GM12878 (cell line): ENCODE measurements around the gene SSNA1. TPM values are rescaled to one million over a fixed set of nuclear protein-coding genes. Genes with fewer than 3 reads are reported as not detected.
A peak's percentile ranks its signal among the peaks of the same experiment; 100 is the strongest.

Experiments
- ATAC-seq: fragments of 200-7000 bp; cut with Tn5 transposase; 3 replicates; pipeline ENCODE4 v1.9.1; 2020; ENCODE audit warnings: mild to moderate bottlenecking, moderate library complexity
- BruUV-seq: library from RNA; stranded (reverse); fragments of 400-500 nt; replicated peaks from 2 replicates; lab custom pipeline; 2021; lab: Mats Ljungman, UMichigan
- CTCF ChIA-PET: fragments of 300-600 bp; sonication (Branson Sonifier 250); formaldehyde crosslinking; extraction: SDS; loops from one replicate; lab custom pipeline; 2021; ENCODE audit warnings: inconsistent platforms; lab: Yijun Ruan, JAX
- POLR2A ChIA-PET: fragments of 350-600 bp; formaldehyde crosslinking; extraction: SDS; loops from one replicate; lab custom pipeline; 2021; ENCODE audit warnings: inconsistent platforms; lab: Charles Lee
- RAD21 ChIA-PET: fragments of 300-600 bp; sonication (Branson Sonifier 250); formaldehyde crosslinking; loops from one replicate; lab custom pipeline; 2023; ENCODE audit warnings: antibody characterized with exemption; ENCODE audit not compliant: unreplicated experiment; lab: Charles Lee
- SMC1A ChIA-PET: fragments of 300-600 bp; sonication (Branson Sonifier 250); formaldehyde crosslinking; loops from one replicate; lab custom pipeline; 2023; ENCODE audit not compliant: unreplicated experiment, uncharacterized antibody; lab: Charles Lee
- DNase-seq: peaks from one replicate; pipeline ENCODE4 v3.0.0-alpha.2; 2011; ENCODE audit warnings: low read depth, low spot score
- FAIRE-seq: peaks from 3 replicates; lab custom pipeline; 2011; peaks lifted over from hg19 to GRCh38; lab: Jason Lieb, UNC
- H2AFZ ChIP-seq: 2 replicates; pipeline ENCODE4 v1.6.0; 2011; ENCODE audit warnings: low read depth, low read length, control low read depth; ENCODE audit not compliant: control insufficient read depth
- H3K27ac ChIP-seq: 2 replicates; pipeline ENCODE4 v1.5.1; 2011; ENCODE audit warnings: control low read depth; ENCODE audit not compliant: control insufficient read depth, insufficient read depth
- H3K27me3 ChIP-seq, 2 experiments: replicated peaks in 1 of 2; 2 replicates each; pipeline versions ENCODE4 v1.6.0 to v1.6.1; 2011; ENCODE audit warnings: low read length in 1 of 2; ENCODE audit not compliant: control insufficient read depth in 2 of 2, insufficient read depth in 2 of 2
- H3K36me3 ChIP-seq, 2 experiments: 2 replicates each; pipeline ENCODE4 v1.5.1; 2011; ENCODE audit warnings: low read length in 1 of 2; ENCODE audit not compliant: control insufficient read depth in 2 of 2, insufficient read depth in 2 of 2
- H3K4me1 ChIP-seq: 2 replicates; pipeline ENCODE4 v1.6.1; 2011; ENCODE audit warnings: mild to moderate bottlenecking, low read length, moderate library complexity, mixed read lengths; ENCODE audit not compliant: control insufficient read depth, insufficient read depth
- H3K4me2 ChIP-seq: 2 replicates; pipeline ENCODE4 v1.6.0; 2011; ENCODE audit warnings: control low read depth; ENCODE audit not compliant: control insufficient read depth, insufficient read depth
- H3K4me3 ChIP-seq: fragments of 200-600 bp; sonication (generic); 2 replicates; pipeline ENCODE4 v1.5.1; 2016
- H3K79me2 ChIP-seq: 2 replicates; pipeline ENCODE4 v1.6.0; 2011; ENCODE audit warnings: low read length; ENCODE audit not compliant: control insufficient read depth, insufficient read depth
- H3K9ac ChIP-seq: 2 replicates; pipeline ENCODE4 v1.8.0; 2011; ENCODE audit warnings: low read length, control low read depth, mixed read lengths; ENCODE audit not compliant: control insufficient read depth, insufficient read depth
- H3K9me3 ChIP-seq: replicated peaks from 3 replicates; pipeline ENCODE4 v1.5.1; 2011; ENCODE audit warnings: mild to moderate bottlenecking, low read length; ENCODE audit not compliant: control insufficient read depth, insufficient read depth
- H4K20me1 ChIP-seq: 2 replicates; pipeline ENCODE4 v1.6.0; 2011; ENCODE audit not compliant: control insufficient read depth, insufficient read depth
- MEF2B ChIP-seq: fragments of 450-650 bp; IDR thresholded peaks from 2 replicates; pipeline ENCODE4 v1.6.1; 2018; ENCODE audit warnings: mild to moderate bottlenecking, moderate library complexity; ENCODE audit not compliant: partially characterized antibody, poor library complexity, severe bottlenecking
- NR2C2 ChIP-seq: IDR thresholded peaks from 2 replicates; pipeline ENCODE4 v1.6.1; 2011; ENCODE audit warnings: borderline replicate concordance, low read depth; ENCODE audit not compliant: control insufficient read depth, insufficient read length
- ZBTB33 ChIP-seq: fragments of 450-650 bp; IDR thresholded peaks from 2 replicates; pipeline ENCODE4 v1.6.1; 2017; ENCODE audit warnings: mild to moderate bottlenecking
- WGBS: methylation state at CpG from one replicate; pipeline ENCODE4 v1.1.6; 2016; ENCODE audit warnings: low lambda C conversion rate; ENCODE audit not compliant: insufficient replicate concordance, insufficient coverage; ENCODE audit errors: missing lambda C conversion rate; 5-methylcytosine and 5-hydroxymethylcytosine counted together
- in situ Hi-C: fragments of 300-500 bp; cut with MboI; formaldehyde crosslinking; loops from 9 replicates; pipeline ENCODE4 v1.14.3; 2018; ENCODE audit warnings: mixed read lengths
- intact Hi-C: fragments of 100-400 bp; cut with micrococcal nuclease; formaldehyde crosslinking; loops from one replicate; pipeline ENCODE4 v1.14.2; 2022; ENCODE audit not compliant: unreplicated experiment
- polyA plus RNA-seq, 11 experiments: library from polyadenylated mRNA; depleted of rRNA in 4 of 11; unstranded in 6 of 11; stranded (reverse) in 5 of 11; fragments of >200 nt; fragmentation: Nextera tagmentation in 4 of 11; fragmentation: Illumina TruSeq in 1 of 11; extraction: Ambion mirVana in 4 of 11; extraction: Trizol in 1 of 11; gene quantifications; 1 replicate in 1 of 11; 2 replicates in 10 of 11; pipeline versions ENCODE4 v1.2.1 to v1.2.3, GENCODE V29; 2011 to 2016; ENCODE audit warnings: inconsistent platforms in 2 of 11, missing spikeins in 2 of 11, low read depth in 1 of 11
- total RNA-seq, 4 experiments: library from RNA; depleted of rRNA in 3 of 4; stranded (reverse); fragments of >200 nt in 3 of 4; fragmentation: Illumina TruSeq in 1 of 4; extraction: Trizol in 1 of 4; gene quantifications; 2 replicates each; pipeline versions ENCODE4 v1.2.1 to v1.2.3, GENCODE V29; 2013 to 2021
- TF ChIP-seq, protein P1 (sequence below): fragments of 450-650 bp; formaldehyde crosslinking; IDR thresholded peaks from 2 replicates; pipeline ENCODE4 v1.5.0; 2022; ENCODE audit warnings: mild to moderate bottlenecking, missing genetic modification characterization

Gene SSNA1
- total and polyA plus RNA-seq, 10 of the 15 experiments (the other 5 are each of a cell fraction or from before 2014, with no cell fraction given) = 0.63 to 139 (median 78.0) TPM

DNA sequence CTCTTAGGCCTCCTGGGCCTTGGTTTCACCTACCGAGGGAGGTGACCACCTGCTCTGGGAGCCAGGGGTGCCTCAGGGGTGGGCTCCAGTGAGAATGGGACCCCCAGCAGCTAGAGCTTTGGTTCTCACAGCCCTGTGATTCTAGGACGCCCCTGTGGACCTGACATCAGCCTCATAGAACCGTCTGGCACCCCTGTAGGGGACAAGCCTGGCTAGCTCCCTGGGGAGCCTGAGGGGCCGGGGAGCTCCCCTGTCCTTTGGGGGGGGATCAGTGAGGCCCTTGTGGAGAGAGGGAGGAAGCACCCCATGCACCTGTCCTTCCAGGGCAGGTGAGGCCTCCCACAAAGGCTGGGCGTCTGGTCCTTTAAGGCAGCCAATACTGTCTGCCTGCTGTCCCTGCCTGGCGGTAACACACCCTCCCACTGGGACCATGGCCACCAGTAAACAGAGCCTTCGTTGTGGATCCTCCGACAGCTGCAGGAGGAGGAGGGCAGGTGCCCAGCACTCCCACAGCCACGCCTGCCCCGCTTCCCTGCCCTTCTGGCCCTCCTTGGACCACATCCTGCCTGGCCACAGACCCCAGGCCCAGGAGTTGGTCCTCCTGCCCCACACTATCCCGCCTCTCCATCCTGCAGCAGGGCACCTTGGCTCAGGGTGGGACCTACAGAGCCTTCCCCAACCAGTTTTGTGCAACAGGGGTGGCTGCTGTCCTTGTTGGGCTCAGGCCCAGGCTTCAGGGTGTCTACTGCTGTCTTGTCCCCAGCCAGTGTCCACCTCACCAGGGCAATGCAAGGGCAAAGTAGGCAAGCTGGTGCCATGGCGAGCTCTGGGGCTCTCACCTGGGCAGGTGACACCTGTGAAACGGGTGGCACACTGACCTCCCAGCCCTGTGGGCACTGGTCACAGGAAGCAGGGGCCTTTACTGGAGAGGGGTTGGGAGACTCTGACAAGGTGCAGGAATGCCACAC lies 49.6 kb downstream of the SSNA1 start:
- Histone ChIP-seq H3K27ac (no peak overlapping the region), H2AFZ (no peak overlapping the region), H3K27me3 (no peaks in the 10 kb centered on the region), H3K9me3 (no peaks in the 10 kb centered on the region), H4K20me1 (peaks cover 4% of the 10 kb centered on the region; the same call in 1 of the 2 replicates), H3K79me2 (peaks cover 24% of the 10 kb centered on the region), H3K9ac (no peak overlapping the region), H3K4me2 (0 out of 2 replicates have a peak overlapping the region, but pooled peaks have one; percentile 17), H3K4me3 (no peak overlapping the region), H3K36me3 (peaks cover 3 to 10% of the 10 kb centered on the region in 2 experiments), H3K4me1 (peaks cover 35% of the 10 kb centered on the region)
- in situ Hi-C loops (no loop called here), intact Hi-C loops (loop anchor here (5.0 kb wide), 1 partner anchor 451 kb away; no protein-coding TSS in a partner anchor)
- RAD21 ChIA-PET = interaction anchor here (0.9 to 4.6 kb wide), 8 partner anchors 14 to 110 kb away, joined by 3 to 20 read pairs (median 4); partner anchors contain the start of genes ANAPC2, SSNA1 and TOR4A
- FAIRE-seq (no peak), DNase-seq (no peak), ATAC-seq (no peak)
- POLR2A ChIA-PET = interaction anchor here (1.5 to 9.2 kb wide), 4 partner anchors 15 to 155 kb away, joined by 7 to 112 read pairs (median 11); partner anchors contain the start of genes CYSRT1, NELFB, RNF208 and SSNA1
- 66% methylated on average over 13 of the region's 13 CpGs for WGBS
- 0 out of 2 replicates have a peak, but pooled peaks have one; percentile 44 for TF ChIP-seq ZBTB33
- TF ChIP-seq, protein P1, sequence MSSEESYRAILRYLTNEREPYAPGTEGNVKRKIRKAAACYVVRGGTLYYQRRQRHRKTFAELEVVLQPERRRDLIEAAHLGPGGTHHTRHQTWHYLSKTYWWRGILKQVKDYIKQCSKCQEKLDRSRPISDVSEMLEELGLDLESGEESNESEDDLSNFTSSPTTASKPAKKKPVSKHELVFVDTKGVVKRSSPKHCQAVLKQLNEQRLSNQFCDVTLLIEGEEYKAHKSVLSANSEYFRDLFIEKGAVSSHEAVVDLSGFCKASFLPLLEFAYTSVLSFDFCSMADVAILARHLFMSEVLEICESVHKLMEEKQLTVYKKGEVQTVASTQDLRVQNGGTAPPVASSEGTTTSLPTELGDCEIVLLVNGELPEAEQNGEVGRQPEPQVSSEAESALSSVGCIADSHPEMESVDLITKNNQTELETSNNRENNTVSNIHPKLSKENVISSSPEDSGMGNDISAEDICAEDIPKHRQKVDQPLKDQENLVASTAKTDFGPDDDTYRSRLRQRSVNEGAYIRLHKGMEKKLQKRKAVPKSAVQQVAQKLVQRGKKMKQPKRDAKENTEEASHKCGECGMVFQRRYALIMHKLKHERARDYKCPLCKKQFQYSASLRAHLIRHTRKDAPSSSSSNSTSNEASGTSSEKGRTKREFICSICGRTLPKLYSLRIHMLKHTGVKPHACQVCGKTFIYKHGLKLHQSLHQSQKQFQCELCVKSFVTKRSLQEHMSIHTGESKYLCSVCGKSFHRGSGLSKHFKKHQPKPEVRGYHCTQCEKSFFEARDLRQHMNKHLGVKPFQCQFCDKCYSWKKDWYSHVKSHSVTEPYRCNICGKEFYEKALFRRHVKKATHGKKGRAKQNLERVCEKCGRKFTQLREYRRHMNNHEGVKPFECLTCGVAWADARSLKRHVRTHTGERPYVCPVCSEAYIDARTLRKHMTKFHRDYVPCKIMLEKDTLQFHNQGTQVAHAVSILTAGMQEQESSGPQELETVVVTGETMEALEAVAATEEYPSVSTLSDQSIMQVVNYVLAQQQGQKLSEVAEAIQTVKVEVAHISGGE (CRISPR knock-in tag) = no peak
- TF ChIP-seq NR2C2 = no peak
- TF ChIP-seq MEF2B = peak; percentile 13
- CTCF ChIA-PET = interaction anchor here (0.8 to 5.3 kb wide), 20 partner anchors 13 to 290 kb away, joined by 3 to 52 read pairs (median 4); partner anchors contain the start of genes ANAPC2, CYSRT1, EXD3 and NOXA1
- SMC1A ChIA-PET = interaction anchor here (0.9 to 2.4 kb wide), 5 partner anchors 18 to 169 kb away, joined by 3 to 6 read pairs (median 4); partner anchors contain the start of gene TOR4A
- no TSS peak for BruUV-seq
